Measurements from ENCODE around the gene LMTK3.

DNA sequence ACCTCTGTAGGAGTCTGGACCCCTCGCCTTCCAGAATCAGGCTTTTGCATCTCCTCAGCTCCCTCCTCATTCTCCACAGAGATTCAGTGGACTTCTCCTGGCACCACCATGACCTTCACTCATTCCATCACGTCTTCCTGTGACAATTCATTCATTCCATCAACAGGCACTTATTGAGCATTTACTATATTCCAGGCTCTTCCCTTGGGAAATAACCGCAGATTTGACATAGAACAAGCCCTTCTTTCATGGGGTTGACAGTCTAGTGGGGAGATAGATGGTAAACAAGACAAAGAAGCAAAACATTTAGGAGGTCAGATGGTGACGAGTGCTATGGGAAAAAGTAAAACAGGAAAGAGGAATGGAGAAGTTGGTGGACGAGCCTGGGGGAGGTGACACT lies 37.7 kb upstream of the LMTK3 start:
- TF ChIP-seq CTCF (IDR thresholded peaks at IDR 0.05) (no peak), POLR2A (IDR thresholded peaks at IDR 0.05) (no peak), EP300 (IDR thresholded peaks at IDR 0.05) (no peak), POLR2AphosphoS5 (IDR thresholded peaks at IDR 0.05) (no peak)
